K562 treated with DMSO at 1 percent for 12 hours (cell line): ENCODE measurements around the gene CD93. TPM values are rescaled to one million over a fixed set of nuclear protein-coding genes. Genes with fewer than 3 reads are reported as not detected.

Experiments
- total RNA-seq: library from RNA; unstranded; fragments of 300-600 nt; gene quantifications from 2 replicates; pipeline ENCODE4 v1.2.3, GENCODE V29; 2022; ENCODE audit not compliant: insufficient read depth

Gene CD93, protein sequence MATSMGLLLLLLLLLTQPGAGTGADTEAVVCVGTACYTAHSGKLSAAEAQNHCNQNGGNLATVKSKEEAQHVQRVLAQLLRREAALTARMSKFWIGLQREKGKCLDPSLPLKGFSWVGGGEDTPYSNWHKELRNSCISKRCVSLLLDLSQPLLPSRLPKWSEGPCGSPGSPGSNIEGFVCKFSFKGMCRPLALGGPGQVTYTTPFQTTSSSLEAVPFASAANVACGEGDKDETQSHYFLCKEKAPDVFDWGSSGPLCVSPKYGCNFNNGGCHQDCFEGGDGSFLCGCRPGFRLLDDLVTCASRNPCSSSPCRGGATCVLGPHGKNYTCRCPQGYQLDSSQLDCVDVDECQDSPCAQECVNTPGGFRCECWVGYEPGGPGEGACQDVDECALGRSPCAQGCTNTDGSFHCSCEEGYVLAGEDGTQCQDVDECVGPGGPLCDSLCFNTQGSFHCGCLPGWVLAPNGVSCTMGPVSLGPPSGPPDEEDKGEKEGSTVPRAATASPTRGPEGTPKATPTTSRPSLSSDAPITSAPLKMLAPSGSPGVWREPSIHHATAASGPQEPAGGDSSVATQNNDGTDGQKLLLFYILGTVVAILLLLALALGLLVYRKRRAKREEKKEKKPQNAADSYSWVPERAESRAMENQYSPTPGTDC
- total RNA-seq, result not detected in 2 replicates

GRCh38 chr20:23086056-23086566 is at the start of gene CD93:
Gene CD93 (minus strand): TSS chr20:23086324. CDS start chr20:23086192, 132 bp downstream.

DNA sequence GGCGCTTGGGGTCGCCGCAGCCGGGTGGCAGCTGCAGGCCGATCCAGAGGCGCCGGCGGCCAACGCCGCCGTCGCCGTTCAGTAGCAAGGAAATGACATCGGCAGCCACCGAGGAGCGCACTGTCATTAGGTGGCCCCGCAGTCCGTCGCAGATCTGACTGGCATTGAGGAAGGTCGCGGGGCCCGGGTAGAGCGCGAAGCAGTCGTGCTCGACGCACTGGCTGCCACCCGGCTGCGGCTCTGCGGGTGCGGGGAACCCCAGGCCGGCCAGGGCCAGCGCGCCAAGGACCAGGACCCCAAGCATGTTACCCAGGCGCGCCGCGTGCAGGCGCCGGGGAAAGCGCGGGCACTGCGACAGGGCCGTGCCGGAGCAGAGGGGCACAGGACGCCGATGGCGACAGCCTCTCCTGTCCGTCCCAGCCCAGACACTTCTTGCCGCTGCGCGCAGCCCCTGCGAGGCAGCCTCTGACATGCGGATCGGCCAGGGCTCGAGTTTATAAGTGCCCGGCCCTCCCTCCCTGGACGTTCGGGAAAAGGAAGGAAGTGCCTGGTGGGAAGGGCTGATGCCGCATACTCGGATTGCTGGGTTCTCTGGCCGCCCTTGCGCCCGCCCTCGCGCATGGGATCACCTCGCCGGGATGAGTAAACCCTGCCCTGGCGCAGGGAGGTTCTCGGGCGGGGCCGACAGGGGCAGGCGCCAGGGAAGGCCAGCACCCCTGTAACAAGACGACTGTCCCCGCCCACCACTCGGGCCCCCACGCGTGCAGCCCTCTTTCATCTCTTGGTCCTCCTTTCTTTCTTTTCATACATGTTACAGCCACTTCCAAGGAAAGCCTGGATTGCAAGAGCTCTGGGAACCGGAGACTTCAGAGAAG is 36.7 kb downstream of the CD93 start, which contains the start of gene THBD:
TSS of gene THBD (minus strand) at position 472 of the 875 bp plus-strand sequence. CDS start at position 304, 168 bp downstream.

GRCh38 chr20:23034721-23035671 is 51.1 kb downstream of the CD93 start, which contains the start of gene SSTR4:
Gene SSTR4 (plus strand): TSS chr20:23035312. CDS start chr20:23035484, 172 bp downstream.

Other genes starting within 250 kb of the CD93 start
- gene SSTR4, start 51.0 kb downstream of the CD93 start, total RNA-seq, result not detected in 2 replicates
- gene THBD, start 36.7 kb downstream of the CD93 start, total RNA-seq, result 0.83 and 0.98 TPM in 2 replicates